IPS-NIHi7 (cell line): ENCODE results near the gene ZNF12.
"Not testable (repeated sequence)": the region's sequence is repeated elsewhere in the genome, so short reads cannot be mapped to it uniquely, and the experiment has no call there.

Source experiments
- DNase-seq: peaks from one replicate; pipeline ENCODE4 v3.0.0; 2012; ENCODE audit warnings: mixed read lengths; ENCODE audit errors: extremely low spot score

The ZNF12 gene

DNA sequence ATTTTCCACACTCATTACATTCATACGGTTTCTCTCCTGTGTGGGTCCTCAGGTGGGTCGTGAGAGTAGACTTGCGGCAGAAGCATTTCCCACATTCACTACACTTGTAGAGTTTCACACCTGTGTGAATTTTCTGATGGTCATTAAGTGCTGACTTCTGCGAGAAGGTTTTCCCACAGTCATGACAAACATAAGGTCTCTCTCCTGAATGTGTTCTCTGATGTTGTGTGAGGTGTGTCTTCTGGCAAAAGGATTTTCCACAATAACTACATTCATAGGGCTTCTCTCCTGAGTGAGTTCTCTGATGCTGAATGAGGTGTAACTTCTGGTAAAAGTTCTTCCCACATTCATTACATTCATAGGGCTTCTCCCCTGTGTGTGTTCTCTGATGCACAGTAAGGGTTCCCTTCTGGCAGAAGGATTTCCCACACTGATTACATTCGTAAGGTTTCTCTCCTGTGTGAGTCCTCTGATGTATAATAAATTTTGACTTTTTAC is 15.1 kb downstream of the ZNF12 start:
- DNase-seq, result no peak

DNA sequence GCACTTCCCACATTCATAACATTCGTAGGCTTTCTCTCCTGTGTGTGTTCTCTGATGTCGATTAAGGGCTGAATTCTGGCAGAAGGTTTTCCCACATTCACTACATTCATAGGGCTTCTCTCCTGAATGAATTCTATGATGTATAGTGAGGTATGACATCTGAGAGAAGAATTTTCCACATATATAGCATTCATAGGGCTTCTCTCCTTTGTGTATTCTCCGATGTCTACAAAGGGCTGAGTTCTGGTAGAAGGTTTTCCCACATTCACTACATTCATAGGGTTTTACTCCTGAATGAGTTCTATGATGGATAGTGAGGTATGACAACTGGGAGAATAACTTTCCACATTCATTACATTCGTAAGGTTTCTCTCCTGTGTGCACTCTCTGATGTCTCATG is 15.6 kb downstream of the ZNF12 start:
- DNase-seq, result no peak

DNA sequence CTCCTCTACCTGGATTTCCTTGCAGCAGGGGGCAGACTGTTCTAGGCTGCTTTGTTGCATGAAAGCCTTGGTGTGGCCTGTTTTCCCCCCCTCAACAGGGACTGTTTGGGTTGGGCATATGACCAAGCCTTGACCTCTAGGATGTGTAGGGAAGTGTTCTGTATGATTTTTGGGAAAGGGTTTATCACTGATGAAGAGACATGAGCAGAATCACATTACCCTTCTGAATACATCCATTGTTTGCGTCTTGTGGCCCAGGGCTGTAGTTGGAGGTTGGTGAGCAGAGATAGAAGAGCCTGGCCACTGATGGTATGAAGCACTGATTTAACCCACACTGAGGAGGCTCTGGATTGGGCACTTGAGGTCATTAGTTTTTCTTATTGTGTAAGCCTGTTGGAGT is 26.6 kb downstream of the ZNF12 start:
- no peak for DNase-seq

DNA sequence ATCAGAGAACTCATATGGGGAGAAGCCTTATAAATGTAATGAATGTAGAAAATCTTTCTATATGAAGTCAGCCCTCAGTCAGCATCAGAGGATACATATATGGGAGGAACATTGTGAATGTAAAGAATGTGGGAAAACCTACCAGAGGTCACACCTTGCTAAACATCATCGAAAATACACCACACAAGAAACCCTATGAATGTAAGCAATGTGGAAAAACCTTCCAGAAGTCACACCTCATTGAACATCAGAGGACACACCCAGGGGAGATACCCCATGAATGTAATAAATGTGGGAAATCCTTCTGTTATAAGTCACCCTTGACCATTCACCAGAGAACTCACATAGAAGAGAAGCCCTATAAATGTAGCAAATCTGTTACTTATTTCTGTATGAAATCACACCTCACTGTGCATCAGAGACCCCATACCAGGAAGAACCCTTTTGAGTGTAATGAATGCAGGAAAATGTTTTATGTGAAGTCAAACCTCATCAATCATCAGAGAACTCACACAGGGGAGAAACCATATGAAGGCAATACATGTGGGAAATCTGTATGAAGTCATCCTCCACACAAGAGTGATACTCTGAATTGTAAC is 30.8 kb downstream of the ZNF12 start:
- no peak for DNase-seq

DNA sequence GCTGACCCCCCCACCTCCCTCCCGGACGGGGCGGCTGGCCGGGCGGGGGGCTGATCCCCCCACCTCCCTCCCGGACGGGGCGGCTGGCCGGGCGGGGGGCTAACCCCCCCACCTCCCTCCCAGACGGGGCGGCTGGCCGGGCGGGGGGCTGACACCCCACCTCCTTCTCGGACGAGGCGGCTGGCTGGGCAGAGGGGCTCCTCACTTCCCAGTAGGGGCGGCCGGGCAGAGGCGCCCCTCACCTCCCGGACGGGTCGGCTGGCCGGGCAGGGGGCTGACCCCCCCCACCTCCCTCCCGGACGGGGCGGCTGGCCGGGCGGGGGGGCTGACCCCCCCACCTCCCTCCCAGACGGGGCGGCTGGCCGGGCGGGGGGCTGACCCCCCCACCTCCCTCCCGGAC is 35.9 kb downstream of the ZNF12 start:
- DNase-seq, result not testable (repeated sequence)

DNA sequence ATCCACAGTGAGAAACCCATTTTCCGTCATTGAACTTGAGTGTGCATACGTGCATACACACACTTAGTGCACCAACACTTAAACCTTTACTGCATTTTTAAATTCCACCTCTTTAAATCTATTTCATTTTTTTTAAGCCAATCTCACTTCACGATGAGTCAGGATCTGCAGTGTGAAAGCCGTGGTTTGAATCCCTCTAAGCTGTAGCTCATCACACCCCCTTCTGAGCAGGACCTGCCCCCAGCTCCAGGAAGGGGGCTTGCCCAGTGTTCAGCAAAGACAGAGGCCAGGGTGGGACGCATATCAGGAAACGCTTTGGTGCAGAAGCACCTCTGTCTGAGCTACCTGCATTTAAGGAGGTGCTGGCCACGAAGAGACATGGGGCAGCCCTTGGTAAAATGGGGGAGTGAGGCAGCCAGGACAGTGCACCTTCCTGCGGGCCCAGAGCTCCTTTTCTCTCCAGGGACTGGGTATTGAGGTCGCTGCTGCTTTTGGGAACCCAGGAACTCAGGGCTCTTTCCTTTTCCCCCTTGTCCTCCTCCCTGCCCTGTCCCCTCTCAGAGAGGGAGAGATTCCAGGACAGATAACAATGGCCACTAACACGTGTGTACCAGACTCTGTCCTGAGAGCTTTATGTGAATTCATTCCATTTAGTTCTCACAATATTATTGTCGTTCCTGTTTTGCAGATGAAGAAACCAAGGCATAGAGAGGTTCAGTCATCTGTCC is 48.0 kb downstream of the ZNF12 start:
- DNase-seq, result no peak

DNA sequence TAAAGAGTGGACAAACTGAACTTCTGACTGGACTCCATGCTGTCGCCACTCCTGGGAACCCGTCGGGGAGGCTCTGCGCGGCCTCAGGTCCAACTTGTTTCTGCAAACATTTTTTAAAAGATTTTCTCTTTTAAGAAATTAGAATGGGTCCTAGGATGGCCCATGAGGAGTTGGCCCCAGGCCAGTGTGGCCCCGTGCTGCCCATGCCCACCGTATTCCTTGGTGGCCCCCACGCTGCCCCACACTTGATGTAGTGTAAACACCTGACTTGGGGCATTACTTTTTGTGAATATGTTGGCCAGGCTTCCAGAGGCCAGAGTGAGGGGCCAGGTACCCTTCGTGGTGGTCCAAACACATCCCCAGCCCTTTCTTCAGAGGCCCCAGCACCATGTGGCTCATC is 50.3 kb downstream of the ZNF12 start:
- DNase-seq, result no peak

DNA sequence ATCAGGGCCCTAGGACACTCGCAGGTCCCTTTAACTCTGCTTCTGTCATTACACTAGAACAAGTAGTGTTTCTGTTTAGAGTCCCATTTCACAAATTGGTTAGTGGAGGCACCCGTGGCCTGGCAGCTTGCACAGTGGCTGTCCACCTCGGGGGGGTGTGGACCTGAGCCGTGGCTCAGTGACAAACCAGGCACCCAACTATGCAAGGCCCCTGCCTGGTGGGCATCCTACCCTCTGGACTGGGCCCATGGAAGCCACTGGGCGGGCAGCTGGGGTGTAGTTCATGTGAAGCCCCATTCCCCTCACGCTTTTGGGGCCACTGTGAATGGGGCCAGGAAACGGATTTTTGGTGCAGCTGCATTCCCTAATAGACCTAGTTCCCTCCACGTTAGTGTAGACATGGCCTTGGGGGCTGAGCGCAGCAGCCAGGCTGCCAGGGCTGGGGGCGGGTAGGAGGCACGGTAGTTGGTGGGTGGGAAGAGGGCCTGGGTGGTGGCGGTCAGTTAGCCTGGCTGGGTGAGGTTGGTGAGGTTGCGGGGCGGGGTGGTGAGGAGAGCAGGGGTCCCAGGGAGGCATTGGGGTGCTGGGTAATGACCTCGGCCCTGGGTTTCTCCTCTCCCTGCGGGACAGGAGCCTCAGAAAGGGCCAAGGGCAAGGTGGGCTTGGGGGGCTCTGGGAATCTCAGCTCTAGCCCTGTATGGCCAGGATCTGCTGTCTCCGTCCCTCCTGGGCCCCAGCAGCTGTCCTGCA is 50.9 kb downstream of the ZNF12 start:
- DNase-seq, result no peak

DNA sequence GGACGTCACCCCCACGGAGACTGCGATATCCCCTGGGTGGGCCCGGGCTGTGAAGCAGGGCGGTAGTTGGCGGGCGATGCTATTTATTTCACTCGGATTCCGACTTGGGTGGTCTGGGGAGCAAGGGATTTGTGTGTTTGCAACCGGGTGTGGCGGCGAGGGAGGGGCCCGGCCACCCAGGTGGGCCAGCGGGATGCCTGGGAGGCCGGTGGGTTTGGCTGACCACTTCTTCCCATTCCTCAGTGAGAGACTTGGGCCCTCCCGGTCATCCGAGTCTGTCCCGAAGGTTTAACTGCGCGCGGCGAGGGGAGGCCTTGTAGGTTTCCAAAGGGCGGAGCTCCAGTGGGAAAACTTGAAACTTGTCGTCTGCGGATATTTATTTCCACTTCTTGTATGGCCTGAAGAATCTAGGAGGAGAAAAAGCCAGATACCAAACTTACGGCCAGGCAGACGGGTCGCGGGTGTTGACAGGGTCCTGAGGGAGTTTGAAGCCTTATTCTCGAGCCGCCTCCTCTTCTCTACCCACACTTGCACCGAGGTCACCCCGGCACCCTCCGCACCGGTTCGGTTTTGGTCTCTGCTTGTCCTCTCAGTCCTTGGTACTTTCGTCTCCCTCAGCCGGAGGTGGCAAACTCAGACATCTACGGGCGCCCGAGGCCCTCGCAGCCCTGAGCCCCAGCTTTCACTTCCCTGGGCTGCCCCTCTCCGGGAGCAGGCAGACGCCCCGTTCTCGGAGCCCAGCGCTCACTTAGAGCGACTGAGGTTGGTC is 51.7 kb downstream of the ZNF12 start:
- DNase-seq, result no peak

DNA sequence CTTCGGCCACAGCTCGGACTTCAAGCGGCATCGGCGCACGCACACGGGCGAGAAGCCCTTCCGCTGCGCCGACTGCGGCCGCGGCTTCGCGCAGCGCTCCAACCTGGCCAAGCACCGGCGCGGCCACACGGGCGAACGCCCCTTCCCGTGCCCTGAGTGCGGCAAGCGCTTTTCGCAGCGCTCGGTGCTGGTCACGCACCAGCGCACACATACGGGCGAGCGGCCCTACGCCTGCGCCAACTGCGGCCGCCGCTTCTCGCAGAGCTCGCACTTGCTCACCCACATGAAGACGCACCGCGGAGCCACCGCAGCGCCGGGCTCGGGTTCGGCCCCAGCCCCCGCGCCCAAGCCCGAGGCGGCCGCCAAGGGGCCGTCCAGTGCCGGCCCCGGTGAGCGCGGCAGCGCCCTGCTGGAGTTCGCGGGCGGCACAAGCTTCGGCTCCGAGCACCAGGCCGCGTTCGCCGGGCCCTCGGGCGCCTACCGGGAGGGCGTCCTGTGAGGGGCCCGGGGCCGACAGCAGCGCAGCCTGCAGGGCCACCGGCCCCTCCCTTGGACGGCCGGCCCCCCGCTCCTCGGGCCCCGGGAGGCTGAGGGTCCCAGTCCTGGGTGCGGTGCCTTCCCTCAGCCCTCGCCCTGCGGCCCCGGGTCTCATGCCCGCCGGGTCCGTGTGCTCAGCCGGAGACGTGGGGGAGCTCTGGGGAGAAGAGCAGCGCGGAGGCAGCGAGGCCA is 52.5 kb downstream of the ZNF12 start:
- DNase-seq, result no peak

DNA sequence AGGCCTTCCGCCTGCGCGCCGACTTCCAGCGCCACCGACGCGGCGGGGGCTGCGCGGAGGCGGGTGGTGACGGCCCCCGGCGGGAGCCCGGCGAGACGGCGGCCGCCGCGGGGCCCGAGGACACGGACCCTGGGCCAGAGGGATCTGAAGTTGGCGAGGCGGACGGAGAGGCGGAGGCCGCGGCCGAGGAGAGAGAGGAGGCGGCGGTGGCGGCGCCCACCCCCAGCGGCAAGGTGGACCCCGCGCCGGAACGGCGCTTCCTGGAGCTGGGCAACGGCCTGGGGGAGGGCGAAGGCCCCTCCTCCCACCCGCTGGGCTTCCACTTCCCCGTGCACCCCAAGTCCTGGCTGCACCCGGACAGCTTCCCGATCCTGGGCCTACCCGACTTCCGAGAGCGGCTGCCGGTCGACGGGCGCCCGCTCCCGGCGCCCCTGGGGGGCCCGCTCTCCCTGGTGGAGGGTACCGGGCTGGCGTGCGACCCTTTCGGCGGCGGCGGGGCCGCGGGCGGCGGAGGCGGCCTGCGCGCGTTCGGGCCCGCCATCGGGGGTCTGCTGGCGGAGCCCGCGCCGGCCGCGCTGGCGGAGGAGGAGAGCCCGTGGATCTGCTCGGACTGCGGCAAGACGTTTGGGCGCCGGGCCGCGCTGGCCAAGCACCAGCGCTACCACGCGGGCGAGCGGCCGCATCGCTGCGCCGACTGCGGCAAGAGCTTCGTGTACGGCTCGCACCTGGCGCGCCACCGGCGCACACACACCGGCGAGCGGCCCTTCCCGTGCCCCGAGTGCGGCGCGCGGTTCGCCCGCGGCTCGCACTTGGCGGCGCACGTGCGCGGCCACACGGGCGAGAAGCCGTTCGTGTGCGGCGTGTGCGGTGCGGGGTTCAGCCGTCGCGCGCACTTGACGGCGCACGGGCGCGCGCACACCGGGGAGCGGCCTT is 53.4 kb downstream of the ZNF12 start:
- no peak for DNase-seq

DNA sequence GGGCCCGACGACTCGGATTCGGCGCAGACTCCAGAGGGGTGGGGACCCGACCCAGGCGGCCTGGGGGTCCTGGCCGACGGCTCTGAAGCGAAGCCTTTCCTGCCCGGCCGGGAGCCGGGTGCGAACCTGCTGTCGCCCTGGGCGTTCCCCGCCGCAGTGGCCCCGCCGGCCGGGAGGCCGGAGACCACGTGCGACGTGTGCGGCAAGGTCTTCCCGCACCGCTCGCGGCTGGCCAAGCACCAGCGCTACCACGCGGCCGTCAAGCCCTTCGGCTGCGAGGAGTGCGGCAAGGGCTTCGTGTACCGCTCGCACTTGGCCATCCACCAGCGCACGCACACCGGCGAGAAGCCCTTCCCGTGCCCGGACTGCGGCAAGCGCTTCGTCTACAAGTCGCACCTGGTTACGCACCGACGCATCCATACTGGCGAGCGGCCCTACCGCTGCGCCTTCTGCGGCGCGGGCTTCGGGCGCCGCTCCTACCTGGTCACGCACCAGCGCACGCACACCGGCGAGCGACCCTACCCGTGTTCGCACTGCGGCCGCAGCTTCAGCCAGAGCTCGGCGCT is 54.2 kb downstream of the ZNF12 start:
- no peak for DNase-seq

DNA sequence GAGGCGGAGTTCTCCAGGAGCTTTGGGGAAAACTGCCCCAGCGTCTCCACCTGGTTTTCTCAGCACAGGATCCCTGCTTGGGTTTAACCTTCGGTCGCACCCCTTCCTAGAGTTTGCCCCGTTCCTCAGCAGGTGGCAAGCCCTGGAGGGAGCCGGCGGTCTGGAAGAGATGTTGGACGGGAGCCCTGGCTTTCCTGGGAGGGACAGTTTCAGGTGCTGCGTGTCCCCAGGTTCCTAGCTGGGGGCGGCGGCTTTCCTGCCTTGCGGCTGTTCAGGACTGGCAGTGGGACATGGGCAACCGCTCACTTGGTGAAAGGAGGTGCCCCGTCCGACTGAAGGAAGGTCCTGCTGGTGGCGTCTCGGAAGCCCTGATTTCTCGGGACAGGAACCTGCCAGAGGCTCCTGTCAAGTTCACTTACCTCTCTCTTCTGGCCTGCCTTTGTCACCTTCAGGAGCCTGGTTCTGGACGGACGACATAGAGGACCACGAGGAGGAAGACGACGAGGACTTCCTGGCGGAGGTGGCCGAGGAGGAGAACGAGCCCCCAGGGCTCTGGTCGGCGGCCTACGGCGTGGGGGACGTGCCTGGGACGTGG is 54.8 kb downstream of the ZNF12 start:
- no peak for DNase-seq

DNA sequence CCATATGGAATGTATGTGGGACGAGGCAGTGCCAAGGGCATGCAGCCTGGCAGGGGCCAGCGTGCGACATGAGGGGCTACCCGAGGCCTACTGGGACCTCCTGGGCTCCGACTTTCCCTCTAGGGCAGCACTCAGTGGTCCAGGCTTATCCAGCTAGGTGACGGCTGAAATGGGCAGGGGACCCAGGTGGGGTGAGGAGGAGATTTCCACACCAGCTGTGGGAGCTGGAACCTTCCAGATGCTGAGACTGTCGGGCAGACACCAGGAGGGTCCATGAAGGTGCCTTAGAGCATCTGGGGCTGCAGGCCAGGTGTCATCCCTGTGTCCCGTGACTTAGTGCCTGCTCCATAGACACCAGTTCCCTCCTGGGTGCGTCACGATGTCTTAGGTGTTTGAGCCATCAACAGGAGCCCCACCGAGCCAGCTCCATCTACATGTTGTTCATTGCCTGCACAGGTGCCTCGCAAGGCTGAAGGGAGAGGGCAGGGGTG is 56.2 kb downstream of the ZNF12 start:
- DNase-seq, result no peak

DNA sequence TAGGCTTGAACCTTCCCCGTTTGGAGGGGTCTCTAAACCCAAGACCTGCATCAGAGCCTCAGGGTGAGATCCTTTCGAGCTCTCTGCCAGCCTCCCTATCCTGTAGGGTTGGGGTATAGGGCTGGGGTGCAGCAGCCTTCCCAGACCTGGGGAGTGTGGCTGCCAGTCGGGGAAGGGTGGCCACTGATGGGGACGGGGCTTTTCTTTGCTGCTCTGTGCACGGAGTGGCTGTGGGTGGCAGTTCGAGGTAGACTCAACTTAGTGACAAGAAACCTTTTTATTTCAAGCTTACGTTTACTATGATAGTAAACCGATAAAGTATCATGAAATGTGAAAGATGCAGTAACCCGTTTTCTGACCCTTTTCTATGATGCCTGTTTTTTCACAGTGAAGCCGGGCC is 56.7 kb downstream of the ZNF12 start:
- no peak for DNase-seq

DNA sequence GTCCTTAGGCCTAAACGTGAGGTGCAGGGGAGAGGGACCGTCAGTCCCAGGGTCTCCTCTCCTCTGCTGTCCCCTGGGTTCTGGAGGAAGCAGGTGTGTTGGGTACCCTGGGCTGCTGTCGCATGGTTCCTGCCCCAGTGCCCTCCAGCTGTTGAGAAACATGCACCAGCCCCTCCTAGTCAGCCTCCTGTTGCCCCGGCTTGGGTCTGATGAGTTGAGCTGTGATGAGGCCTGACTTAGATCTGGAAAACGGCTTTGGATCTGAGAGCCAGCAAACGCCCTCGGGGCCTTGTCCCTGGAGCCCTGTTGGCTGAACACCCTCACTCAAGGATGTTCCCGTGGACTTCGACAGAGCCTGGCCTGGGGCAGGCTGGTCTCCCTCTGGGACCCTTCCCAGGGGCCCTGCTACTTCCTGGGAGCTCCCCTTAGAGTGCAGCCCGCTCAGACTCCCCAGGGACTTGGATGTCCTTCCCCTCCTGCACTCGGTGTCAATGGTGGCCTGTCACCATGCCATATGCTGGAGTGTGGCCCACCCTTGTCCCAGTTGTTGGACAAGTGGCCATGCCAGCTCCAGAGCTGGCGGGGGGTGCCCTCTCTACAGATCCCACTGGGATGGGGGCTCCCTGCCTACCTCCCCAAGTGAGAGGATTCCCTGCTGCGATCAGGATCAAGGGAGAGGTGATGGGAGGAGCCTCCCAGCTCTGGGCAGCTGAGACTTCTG is 57.3 kb downstream of the ZNF12 start:
- DNase-seq, result no peak

DNA sequence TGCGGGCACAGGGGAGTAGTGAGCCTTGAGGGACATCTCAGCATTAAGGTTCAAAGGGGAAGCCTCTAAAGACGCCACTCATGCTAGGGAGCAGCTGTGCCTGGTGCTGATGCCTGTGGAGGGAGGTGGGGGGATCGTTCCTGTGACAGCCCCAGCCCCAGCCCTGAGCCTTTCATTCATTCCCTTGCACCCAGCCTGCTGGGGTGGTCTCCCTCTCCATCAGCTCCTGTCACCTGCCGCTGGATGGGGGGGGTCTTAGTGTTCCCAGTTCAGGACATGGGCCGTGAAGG is 58.0 kb downstream of the ZNF12 start:
- DNase-seq, result no peak

DNA sequence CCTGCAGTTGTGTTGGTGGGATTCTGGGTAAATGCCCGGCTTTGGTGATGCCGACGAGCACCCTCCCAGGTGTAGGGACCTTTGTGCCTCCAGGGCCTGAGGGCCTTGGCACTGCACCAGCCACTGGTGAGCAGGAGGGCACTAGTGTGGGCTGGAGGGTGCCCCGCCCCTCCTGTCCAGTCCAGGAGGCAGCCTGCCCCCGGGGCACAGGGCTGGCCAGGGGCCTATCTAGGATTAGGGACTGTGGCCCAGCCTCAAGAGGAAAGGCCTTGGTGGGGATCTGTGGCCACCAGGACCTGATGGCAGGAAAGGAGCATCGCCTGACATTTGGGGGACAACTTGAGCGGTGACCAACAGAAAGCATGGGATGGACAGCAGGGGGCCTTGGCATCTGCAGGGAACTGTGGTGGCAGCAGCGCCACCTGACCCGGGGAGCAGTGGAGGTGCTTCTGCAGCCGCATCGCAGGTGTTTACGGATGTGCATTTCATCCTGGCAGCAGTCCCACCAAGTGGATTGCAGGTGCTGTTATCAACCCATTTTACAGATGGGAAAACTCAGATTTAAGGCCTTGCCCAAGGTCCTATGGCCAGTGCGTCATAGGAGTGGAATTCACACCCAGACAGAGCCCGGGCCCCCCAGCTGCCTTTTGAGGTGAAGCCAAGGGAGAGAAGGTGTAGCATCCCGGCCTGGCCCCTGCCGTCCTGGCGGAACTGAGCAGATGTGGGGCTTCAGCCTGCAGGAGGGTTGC is 58.5 kb downstream of the ZNF12 start:
- DNase-seq, result no peak
